Common myeloid progenitor, CD34-positive (primary cell): Measurements from ENCODE around the gene PAMR1.

Experiments
- CTCF ChIA-PET: fragments of 350-600 bp; sonication (Branson Sonifier 250); formaldehyde crosslinking; loops from one replicate; lab custom pipeline; 2021; ENCODE audit warnings: antibody characterized with exemption; lab: Charles Lee
- POLR2A ChIA-PET: fragments of 350-600 bp; sonication (Branson Sonifier 250); formaldehyde crosslinking; loops from one replicate; lab custom pipeline; 2021; ENCODE audit warnings: antibody characterized with exemption; lab: Charles Lee
- DNase-seq, 3 donors: peaks; one replicate each; pipeline versions ENCODE4 v3.0.0 to v3.0.0-alpha.2; 2013
- H3K27ac ChIP-seq, 2 experiments: 1 replicate in 1 of 2; 2 replicates in 1 of 2; pipeline ENCODE4 v1.7.0; 2013; ENCODE audit warnings: inconsistent platforms in 2 of 2, low read length in 2 of 2, mild to moderate bottlenecking in 2 of 2, low read depth in 1 of 2, moderate library complexity in 1 of 2; ENCODE audit not compliant: severe bottlenecking in 2 of 2, insufficient read depth in 1 of 2, poor library complexity in 1 of 2
- H3K27me3 ChIP-seq, 5 experiments: replicated peaks in 2 of 5; 1 replicate in 3 of 5; 2 replicates in 2 of 5; pipeline versions ENCODE4 v1.6.1 to v1.7.0; 2013; ENCODE audit warnings: low read length in 4 of 5, mild to moderate bottlenecking in 2 of 5, moderate library complexity in 2 of 5, inconsistent platforms in 1 of 5; ENCODE audit not compliant: insufficient read depth in 5 of 5, control insufficient read depth in 4 of 5
- H3K36me3 ChIP-seq, 4 experiments: 1 replicate in 2 of 4; 2 replicates in 2 of 4; pipeline versions ENCODE4 v1.6.1 to v1.7.0; 2013; ENCODE audit warnings: low read length in 3 of 4, control low read depth in 1 of 4, mild to moderate bottlenecking in 1 of 4; ENCODE audit not compliant: control insufficient read depth in 4 of 4, insufficient read depth in 4 of 4
- H3K4me1 ChIP-seq, 4 experiments: 1 replicate in 3 of 4; 2 replicates in 1 of 4; pipeline versions ENCODE4 v1.6.1 to v1.7.1; 2013; ENCODE audit warnings: low read length in 3 of 4, mild to moderate bottlenecking in 3 of 4, control low read depth in 1 of 4, inconsistent platforms in 1 of 4, moderate library complexity in 1 of 4; ENCODE audit not compliant: control insufficient read depth in 4 of 4, insufficient read depth in 4 of 4; ENCODE audit errors: control extremely low read depth in 1 of 4
- H3K4me3 ChIP-seq, 7 experiments: 1 replicate in 4 of 7; 2 replicates in 3 of 7; pipeline versions ENCODE4 v1.5.1 to v1.7.0; 2013; ENCODE audit warnings: mild to moderate bottlenecking in 7 of 7, low read length in 6 of 7, moderate library complexity in 6 of 7, inconsistent platforms in 2 of 7, low read depth in 2 of 7, control low read depth in 1 of 7; ENCODE audit not compliant: insufficient read depth in 4 of 7, control insufficient read depth in 1 of 7; ENCODE audit errors: extremely low read depth in 1 of 7
- H3K9me3 ChIP-seq, 5 experiments: 1 replicate in 4 of 5; 2 replicates in 1 of 5; pipeline versions ENCODE4 v1.6.1 to v1.7.1; 2013; ENCODE audit warnings: low read length in 4 of 5, mild to moderate bottlenecking in 2 of 5, inconsistent platforms in 1 of 5, low read depth in 1 of 5, moderate library complexity in 1 of 5; ENCODE audit not compliant: control insufficient read depth in 4 of 5, insufficient read depth in 2 of 5; ENCODE audit errors: control extremely low read depth in 1 of 5
- WGBS: methylation state at CpG from one replicate; pipeline ENCODE4 v1.1.5; 2013; ENCODE audit not compliant: insufficient coverage; 5-methylcytosine and 5-hydroxymethylcytosine counted together

PAMR1 gene

GRCh38 chr11:35413598-35413997 lies 111.8 kb downstream of the PAMR1 start:
- WGBS: 93% methylated on average over 3 of the region's 3 CpGs
- Histone ChIP-seq H3K4me1 (peaks cover 0 to 6% (median 4%) of the 10 kb centered on the region in 4 experiments), H3K36me3 (no peaks in the 10 kb centered on the region), H3K9me3 (no peaks in the 10 kb centered on the region), H3K27me3 (peaks cover 25 to 54% (median 34%) of the 10 kb centered on the region in 5 experiments), H3K27ac (no peak overlapping the region), H3K4me3 (no peak overlapping the region)
- POLR2A ChIA-PET: no interaction called here
- DNase-seq: no peak
- CTCF ChIA-PET: no interaction called here

- Histone ChIP-seq H3K9me3 (no peaks in the 10 kb centered on the region), H3K4me3 (no peak overlapping the region), H3K4me1 (no peaks in the 10 kb centered on the region), H3K27ac (no peak overlapping the region), H3K36me3 (no peaks in the 10 kb centered on the region), H3K27me3 (peaks cover 16 to 40% (median 22%) of the 10 kb centered on the region in 5 experiments)
- POLR2A ChIA-PET: interaction anchor here (0.7 kb wide), 2 partner anchors 8 to 1109 kb away, joined by 3 to 4 read pairs; no protein-coding TSS in a partner anchor
- WGBS: 82% methylated on average over 1 of the region's 2 CpGs
- CTCF ChIA-PET: interaction anchor here (1.0 to 1.4 kb wide), 4 partner anchors 9 to 489 kb away, joined by 3 to 5 read pairs (median 3); no protein-coding TSS in a partner anchor
- peak in 2 of 3 donors; percentile 17 to 21 for DNase-seq
Observed at GRCh38 chr11:35412285-35412684, 113.1 kb downstream of the PAMR1 start.

DNA sequence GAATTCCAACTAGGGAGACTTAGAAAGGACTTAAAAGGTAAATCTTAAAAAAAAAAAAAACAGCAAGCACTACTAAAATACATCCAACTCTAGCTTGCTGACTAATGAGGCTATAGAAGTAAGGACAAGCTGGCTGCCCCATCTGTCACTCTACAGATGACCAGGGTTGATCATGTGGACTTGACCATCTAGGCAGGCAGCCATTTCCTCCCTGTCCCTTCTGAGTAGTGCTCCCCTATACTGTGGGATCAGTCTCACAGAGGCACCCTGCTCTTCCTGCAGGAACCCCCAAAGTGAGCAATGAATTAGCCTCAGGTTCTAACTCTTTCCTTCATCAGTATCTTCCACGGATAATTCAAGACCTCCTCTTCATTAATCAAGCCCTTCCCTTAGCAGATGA lies 118.4 kb downstream of the PAMR1 start:
- no peak overlapping the region for H3K27ac ChIP-seq
- H3K4me3 ChIP-seq: no peak overlapping the region
- WGBS: 100% methylated on average over 1 of the region's 1 CpG
- H3K4me1 ChIP-seq: no peaks in the 10 kb centered on the region
- CTCF ChIA-PET: interaction anchor here (0.6 to 1.1 kb wide), 2 partner anchors 482 to 665 kb away, joined by 3 read pairs; no protein-coding TSS in a partner anchor
- H3K36me3 ChIP-seq: no peaks in the 10 kb centered on the region
- H3K9me3 ChIP-seq: no peaks in the 10 kb centered on the region
- POLR2A ChIA-PET: no interaction called here
- peaks cover 0 to 5% (median 3%) of the 10 kb centered on the region in 5 experiments for H3K27me3 ChIP-seq
- DNase-seq: no peak

- Histone ChIP-seq H3K27ac (no peak overlapping the region), H3K4me1 (no peaks in the 10 kb centered on the region), H3K9me3 (no peaks in the 10 kb centered on the region), H3K36me3 (no peaks in the 10 kb centered on the region), H3K27me3 (peaks cover 0 to 5% (median 0%) of the 10 kb centered on the region in 5 experiments), H3K4me3 (peak overlapping the region in 1 of 7 experiments; percentile 52)
- 50% methylated on average over 5 of the region's 7 CpGs for WGBS
- DNase-seq: no peak
- CTCF ChIA-PET: interaction anchor here (1.8 to 2.1 kb wide), 2 partner anchors 12 to 478 kb away, joined by 11 to 12 read pairs; no protein-coding TSS in a partner anchor
- POLR2A ChIA-PET: interaction anchor here (0.9 kb wide), 1 partner anchor 8 kb away, joined by 3 read pairs; no protein-coding TSS in a partner anchor
Observed at GRCh38 chr11:35404388-35404775, 121.0 kb downstream of the PAMR1 start.

DNA sequence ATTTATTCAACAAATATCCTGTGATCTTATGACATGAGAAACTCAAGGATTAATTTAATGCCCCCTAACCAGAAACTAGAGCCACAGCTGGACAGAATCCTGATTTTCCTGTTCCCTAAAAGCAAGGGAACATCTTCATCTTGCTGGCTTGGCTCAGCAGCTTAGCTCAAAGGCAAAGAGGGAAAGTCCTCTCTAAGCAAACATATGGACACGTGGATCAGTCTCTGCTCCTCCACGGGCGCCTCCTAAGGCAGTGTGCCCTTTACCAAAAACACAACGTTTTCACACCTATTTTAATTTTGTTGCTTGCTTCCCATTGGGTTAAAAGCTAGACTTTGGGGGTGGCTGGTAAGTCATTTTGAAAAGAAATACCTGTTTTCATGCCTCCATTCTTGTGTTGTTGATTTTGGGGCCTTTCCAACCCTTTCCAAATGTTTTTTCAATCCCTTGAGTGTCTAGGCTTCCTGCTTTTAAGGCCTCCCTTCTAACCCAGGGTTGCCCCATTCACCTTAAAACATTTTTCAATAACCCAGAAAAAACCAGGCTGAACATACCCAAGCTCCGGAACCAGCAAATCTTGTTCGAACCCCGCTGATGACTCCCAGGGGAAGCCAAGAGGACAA lies 121.5 kb downstream of the PAMR1 start:
- peaks cover 0 to 3% (median 0%) of the 10 kb centered on the region in 5 experiments for H3K27me3 ChIP-seq
- ChIA-PET CTCF (interaction anchor here (0.8 to 2.1 kb wide), 4 partner anchors 9 to 478 kb away, joined by 3 to 12 read pairs (median 7); no protein-coding TSS in a partner anchor), POLR2A (interaction anchor here (0.9 kb wide), 1 partner anchor 9 kb away, joined by 3 read pairs; no protein-coding TSS in a partner anchor)
- DNase-seq: no peak
- H3K4me3 ChIP-seq: no peak overlapping the region
- H3K9me3 ChIP-seq: peaks cover 0 to 2% (median 0%) of the 10 kb centered on the region in 5 experiments
- H3K27ac ChIP-seq: no peak overlapping the region
- no peaks in the 10 kb centered on the region for H3K4me1 ChIP-seq
- WGBS: 90% methylated on average over 7 of the region's 7 CpGs
- H3K36me3 ChIP-seq: no peaks in the 10 kb centered on the region

DNA sequence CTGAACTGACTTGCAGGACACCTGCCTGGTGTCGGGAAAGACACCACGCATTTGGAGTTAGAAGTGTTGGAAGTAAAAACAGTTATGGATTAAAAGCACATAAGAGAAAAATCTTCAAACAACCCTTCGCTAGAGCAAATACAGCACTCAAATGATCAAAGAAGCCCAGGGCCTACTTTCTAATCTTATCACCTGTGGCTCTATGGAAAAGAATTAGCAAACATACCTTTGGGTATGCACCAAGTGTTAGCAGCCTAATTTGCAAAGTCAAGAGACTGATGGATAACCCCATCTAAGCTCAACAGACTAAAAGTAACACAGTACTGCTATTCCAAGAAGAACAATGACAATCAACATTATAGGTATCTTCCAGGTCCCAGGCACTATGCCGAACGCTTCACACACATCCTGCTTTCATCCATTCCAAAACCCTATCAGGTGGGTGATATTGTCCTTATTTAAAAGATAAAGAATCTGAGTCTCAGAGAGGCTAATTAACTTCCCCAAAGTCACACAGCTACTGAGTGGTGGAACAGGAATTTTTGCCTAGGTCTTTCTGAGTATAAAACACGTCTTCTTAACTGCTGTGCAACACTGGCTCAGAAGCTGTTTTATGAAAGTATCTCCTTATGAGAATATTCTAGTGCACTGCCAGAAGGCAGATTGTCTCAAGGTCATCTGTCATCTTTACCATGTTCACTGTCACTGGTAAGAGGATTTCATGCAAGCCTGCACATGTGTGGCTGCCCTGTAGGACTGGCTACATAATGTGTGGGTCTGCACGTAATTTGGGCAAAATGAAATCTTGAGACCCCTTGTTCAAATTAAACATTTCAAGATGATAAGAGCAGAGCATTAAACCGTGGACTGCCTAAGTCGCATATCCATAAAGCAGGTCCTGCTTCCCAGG lies 122.4 kb downstream of the PAMR1 start:
- Histone ChIP-seq H3K36me3 (no peaks in the 10 kb centered on the region), H3K27ac (no peak overlapping the region), H3K4me3 (no peak overlapping the region), H3K9me3 (peaks cover 0 to 3% (median 0%) of the 10 kb centered on the region in 5 experiments), H3K27me3 (peaks cover 0 to 3% (median 0%) of the 10 kb centered on the region in 5 experiments), H3K4me1 (no peaks in the 10 kb centered on the region)
- WGBS: 98% methylated on average over 4 of the region's 9 CpGs
- POLR2A ChIA-PET: no interaction called here
- CTCF ChIA-PET: interaction anchor here (0.8 to 2.1 kb wide), 5 partner anchors 9 to 483 kb away, joined by 3 to 12 read pairs (median 3); no protein-coding TSS in a partner anchor
- DNase-seq: no peak
